ENCODE data around the gene WSB2. TPM values are rescaled to one million over a fixed set of nuclear protein-coding genes. Genes with fewer than 3 reads are reported as not detected.

Gene WSB2
- polyA plus RNA-seq, 1 donor from 2014 or later: 155 TPM

DNA sequence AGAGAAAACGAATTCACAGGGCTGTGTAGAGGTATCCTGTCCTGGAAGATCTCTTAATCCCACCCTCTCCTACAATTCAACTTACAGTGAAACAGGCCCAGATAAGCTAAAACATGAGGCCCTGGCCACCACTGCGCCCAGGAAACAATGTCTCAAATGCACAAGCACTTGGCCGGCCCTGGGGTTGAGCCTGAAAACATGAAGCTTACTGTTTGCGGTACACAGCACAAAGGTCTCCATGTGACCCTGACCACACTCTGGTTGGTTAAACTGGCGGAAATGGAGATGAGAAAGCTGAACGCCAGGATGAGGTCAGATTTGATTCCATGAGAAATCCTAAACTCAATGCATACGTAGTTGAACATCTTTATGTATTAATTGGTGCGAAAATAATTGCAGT is 16.4 kb downstream of the WSB2 start:
- Histone ChIP-seq H3K9me3 (ENCODE audit: low read length) (no peaks in the 10 kb centered on the region), H4K20me1 (ENCODE audit: insufficient read depth) (no peaks in the 10 kb centered on the region), H3K27ac (ENCODE audit: low read length) (no peak overlapping the region), H3K79me2 (replicated peaks; ENCODE audit: insufficient read depth, low read length) (no peaks in the 10 kb centered on the region), H3K36me3 (ENCODE audit: insufficient read depth, low read length) (peaks cover 7% of the 10 kb centered on the region), H3K4me3 (ENCODE audit: low read length) (no peak overlapping the region), H3F3A (ENCODE audit: insufficient read depth, low read length, poor library complexity, severe bottlenecking) (no peaks in the 10 kb centered on the region), H3K27me3 (ENCODE audit: insufficient read depth, low read depth, low read length) (no peaks in the 10 kb centered on the region), H3K9ac (ENCODE audit: low read length) (no peak overlapping the region), H3K9me2 (ENCODE audit: insufficient read depth, low read length) (no peaks in the 10 kb centered on the region), H2AFZ (ENCODE audit: low read depth, low read length) (no peak overlapping the region), H3K4me2 (ENCODE audit: low read length) (no peak overlapping the region)
- TF ChIP-seq MXI1 (conservative IDR thresholded peaks at IDR 0.05; ENCODE audit: poor library complexity, severe bottlenecking) (no peak), RAD21 (conservative IDR thresholded peaks at IDR 0.05) (no peak), EZH2 (IDR thresholded peaks at IDR 0.05; ENCODE audit: borderline replicate concordance, insufficient read depth, low read length, poor library complexity, severe bottlenecking) (no peak), POLR2AphosphoS5 (IDR thresholded peaks at IDR 0.05) (no peak), TAF1 (IDR thresholded peaks at IDR 0.05; ENCODE audit: low read depth) (no peak), SMC3 (conservative IDR thresholded peaks at IDR 0.05; ENCODE audit: poor library complexity) (no peak), EP300 (conservative IDR thresholded peaks at IDR 0.05; ENCODE audit: poor library complexity, severe bottlenecking) (no peak)
- TF ChIP-seq, protein P1, sequence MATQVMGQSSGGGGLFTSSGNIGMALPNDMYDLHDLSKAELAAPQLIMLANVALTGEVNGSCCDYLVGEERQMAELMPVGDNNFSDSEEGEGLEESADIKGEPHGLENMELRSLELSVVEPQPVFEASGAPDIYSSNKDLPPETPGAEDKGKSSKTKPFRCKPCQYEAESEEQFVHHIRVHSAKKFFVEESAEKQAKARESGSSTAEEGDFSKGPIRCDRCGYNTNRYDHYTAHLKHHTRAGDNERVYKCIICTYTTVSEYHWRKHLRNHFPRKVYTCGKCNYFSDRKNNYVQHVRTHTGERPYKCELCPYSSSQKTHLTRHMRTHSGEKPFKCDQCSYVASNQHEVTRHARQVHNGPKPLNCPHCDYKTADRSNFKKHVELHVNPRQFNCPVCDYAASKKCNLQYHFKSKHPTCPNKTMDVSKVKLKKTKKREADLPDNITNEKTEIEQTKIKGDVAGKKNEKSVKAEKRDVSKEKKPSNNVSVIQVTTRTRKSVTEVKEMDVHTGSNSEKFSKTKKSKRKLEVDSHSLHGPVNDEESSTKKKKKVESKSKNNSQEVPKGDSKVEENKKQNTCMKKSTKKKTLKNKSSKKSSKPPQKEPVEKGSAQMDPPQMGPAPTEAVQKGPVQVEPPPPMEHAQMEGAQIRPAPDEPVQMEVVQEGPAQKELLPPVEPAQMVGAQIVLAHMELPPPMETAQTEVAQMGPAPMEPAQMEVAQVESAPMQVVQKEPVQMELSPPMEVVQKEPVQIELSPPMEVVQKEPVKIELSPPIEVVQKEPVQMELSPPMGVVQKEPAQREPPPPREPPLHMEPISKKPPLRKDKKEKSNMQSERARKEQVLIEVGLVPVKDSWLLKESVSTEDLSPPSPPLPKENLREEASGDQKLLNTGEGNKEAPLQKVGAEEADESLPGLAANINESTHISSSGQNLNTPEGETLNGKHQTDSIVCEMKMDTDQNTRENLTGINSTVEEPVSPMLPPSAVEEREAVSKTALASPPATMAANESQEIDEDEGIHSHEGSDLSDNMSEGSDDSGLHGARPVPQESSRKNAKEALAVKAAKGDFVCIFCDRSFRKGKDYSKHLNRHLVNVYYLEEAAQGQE (IDR thresholded peaks at IDR 0.05; ENCODE audit: borderline replicate concordance): no peak
- TF ChIP-seq, protein P2, sequence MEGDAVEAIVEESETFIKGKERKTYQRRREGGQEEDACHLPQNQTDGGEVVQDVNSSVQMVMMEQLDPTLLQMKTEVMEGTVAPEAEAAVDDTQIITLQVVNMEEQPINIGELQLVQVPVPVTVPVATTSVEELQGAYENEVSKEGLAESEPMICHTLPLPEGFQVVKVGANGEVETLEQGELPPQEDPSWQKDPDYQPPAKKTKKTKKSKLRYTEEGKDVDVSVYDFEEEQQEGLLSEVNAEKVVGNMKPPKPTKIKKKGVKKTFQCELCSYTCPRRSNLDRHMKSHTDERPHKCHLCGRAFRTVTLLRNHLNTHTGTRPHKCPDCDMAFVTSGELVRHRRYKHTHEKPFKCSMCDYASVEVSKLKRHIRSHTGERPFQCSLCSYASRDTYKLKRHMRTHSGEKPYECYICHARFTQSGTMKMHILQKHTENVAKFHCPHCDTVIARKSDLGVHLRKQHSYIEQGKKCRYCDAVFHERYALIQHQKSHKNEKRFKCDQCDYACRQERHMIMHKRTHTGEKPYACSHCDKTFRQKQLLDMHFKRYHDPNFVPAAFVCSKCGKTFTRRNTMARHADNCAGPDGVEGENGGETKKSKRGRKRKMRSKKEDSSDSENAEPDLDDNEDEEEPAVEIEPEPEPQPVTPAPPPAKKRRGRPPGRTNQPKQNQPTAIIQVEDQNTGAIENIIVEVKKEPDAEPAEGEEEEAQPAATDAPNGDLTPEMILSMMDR (IDR thresholded peaks at IDR 0.05; ENCODE audit: poor library complexity, severe bottlenecking): no peak

DNA sequence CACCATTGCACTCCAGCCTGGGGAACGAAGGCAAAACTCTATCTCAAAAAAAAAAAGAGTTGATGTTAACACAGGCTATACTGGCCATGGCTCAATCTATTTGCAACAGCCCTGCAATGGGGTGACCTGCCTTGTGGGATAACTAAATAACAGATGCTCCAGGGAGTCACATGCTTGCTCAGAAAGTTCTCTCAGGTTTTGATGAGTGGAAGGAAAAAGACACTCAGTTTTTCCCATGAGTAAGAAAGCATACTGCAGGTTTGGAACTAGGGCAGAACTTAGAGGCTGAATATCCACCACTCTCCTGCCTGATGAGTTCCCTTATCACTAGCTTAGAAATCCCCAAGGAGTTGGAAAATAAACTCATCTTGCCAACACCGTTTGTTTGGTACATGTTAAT is 16.9 kb downstream of the WSB2 start:
- Histone ChIP-seq H3K4me3 (ENCODE audit: low read length) (no peak overlapping the region), H3K27ac (ENCODE audit: low read length) (no peak overlapping the region), H4K20me1 (ENCODE audit: insufficient read depth) (no peaks in the 10 kb centered on the region), H3K9ac (ENCODE audit: low read length) (no peak overlapping the region), H2AFZ (ENCODE audit: low read depth, low read length) (no peak overlapping the region), H3K36me3 (ENCODE audit: insufficient read depth, low read length) (peaks cover 7% of the 10 kb centered on the region), H3F3A (ENCODE audit: insufficient read depth, low read length, poor library complexity, severe bottlenecking) (no peaks in the 10 kb centered on the region), H3K9me2 (ENCODE audit: insufficient read depth, low read length) (no peaks in the 10 kb centered on the region), H3K9me3 (ENCODE audit: low read length) (no peaks in the 10 kb centered on the region), H3K79me2 (replicated peaks; ENCODE audit: insufficient read depth, low read length) (no peaks in the 10 kb centered on the region), H3K27me3 (ENCODE audit: insufficient read depth, low read depth, low read length) (no peaks in the 10 kb centered on the region), H3K4me2 (ENCODE audit: low read length) (no peak overlapping the region)
- TF ChIP-seq MXI1 (conservative IDR thresholded peaks at IDR 0.05; ENCODE audit: poor library complexity, severe bottlenecking): no peak
- TF ChIP-seq EP300 (conservative IDR thresholded peaks at IDR 0.05; ENCODE audit: poor library complexity, severe bottlenecking): no peak
- TF ChIP-seq POLR2AphosphoS5 (IDR thresholded peaks at IDR 0.05): no peak
- TF ChIP-seq, protein P2 (IDR thresholded peaks at IDR 0.05; ENCODE audit: poor library complexity, severe bottlenecking): no peak
- TF ChIP-seq, protein P1 (IDR thresholded peaks at IDR 0.05; ENCODE audit: borderline replicate concordance): no peak
- TF ChIP-seq RAD21 (conservative IDR thresholded peaks at IDR 0.05): no peak
- TF ChIP-seq TAF1 (IDR thresholded peaks at IDR 0.05; ENCODE audit: low read depth): no peak
- TF ChIP-seq SMC3 (conservative IDR thresholded peaks at IDR 0.05; ENCODE audit: poor library complexity): no peak
- TF ChIP-seq EZH2 (IDR thresholded peaks at IDR 0.05; ENCODE audit: borderline replicate concordance, insufficient read depth, low read length, poor library complexity, severe bottlenecking): no peak
